Jurkat, Clone E6-1 (cell line): Measurements from ENCODE around the gene SLC16A3.
"Not testable (repeated sequence)": the region's sequence is repeated elsewhere in the genome, so short reads cannot be mapped to it uniquely, and the experiment has no call there.

Source experiments
- DNase-seq: peaks from one replicate; pipeline ENCODE4 v3.0.0-alpha.2; 2011; ENCODE audit warnings: low read depth, low spot score
- H3K4me3 ChIP-seq: 2 replicates; pipeline ENCODE4 v1.5.1; 2011; ENCODE audit warnings: mild to moderate bottlenecking, low read length, control low read depth, moderate library complexity

The SLC16A3 gene

GRCh38 chr17:82201498-82201910 is 27.3 kb upstream of the SLC16A3 start:
- DNase-seq = peak; percentile 78
- peak overlapping the region; percentile 30 for H3K4me3 ChIP-seq

GRCh38 chr17:82202981-82203380 is 25.9 kb upstream of the SLC16A3 start:
- H3K4me3 ChIP-seq = no peak overlapping the region
- DNase-seq = no peak

- DNase-seq = no peak
- no peak overlapping the region for H3K4me3 ChIP-seq
Measured at GRCh38 chr17:82203920-82204319, 24.9 kb upstream of the SLC16A3 start.

- no peak for DNase-seq
- no peak overlapping the region for H3K4me3 ChIP-seq
Measured at GRCh38 chr17:82204831-82205719, 23.8 kb upstream of the SLC16A3 start.

- H3K4me3 ChIP-seq = peak overlapping the region; percentile 30
- DNase-seq = peak; percentile 81
Measured at GRCh38 chr17:82205720-82206508, 22.9 kb upstream of the SLC16A3 start.

GRCh38 chr17:82210655-82211054 is 18.2 kb upstream of the SLC16A3 start:
- not testable (repeated sequence) for H3K4me3 ChIP-seq, DNase-seq

- DNase-seq = no peak
- H3K4me3 ChIP-seq = peak within 1 kb of the TSS; percentile 62
Measured at GRCh38 chr17:82212331-82213250, 16.3 kb upstream of the SLC16A3 start, which contains the start of gene CCDC57. Gene CCDC57, minus strand, starts transcription at chr17:82212842. Its CDS starts 10,898 bp downstream, at chr17:82201944.

- peak overlapping the region; percentile 62 for H3K4me3 ChIP-seq
- DNase-seq = no peak
Measured at GRCh38 chr17:82213251-82214011, 15.4 kb upstream of the SLC16A3 start.

- no peak for DNase-seq
- no peak overlapping the region for H3K4me3 ChIP-seq
Measured at GRCh38 chr17:82214012-82214628, 14.7 kb upstream of the SLC16A3 start.

- DNase-seq = no peak
- H3K4me3 ChIP-seq = no peak overlapping the region
Measured at GRCh38 chr17:82215095-82215971, 13.5 kb upstream of the SLC16A3 start.

- H3K4me3 ChIP-seq = no peak overlapping the region
- no peak for DNase-seq
Measured at GRCh38 chr17:82215972-82216300, 12.9 kb upstream of the SLC16A3 start.

GRCh38 chr17:82216301-82217119 is 12.3 kb upstream of the SLC16A3 start:
- DNase-seq = no peak
- H3K4me3 ChIP-seq = no peak overlapping the region

- H3K4me3 ChIP-seq = no peak overlapping the region
- no peak for DNase-seq
Measured at GRCh38 chr17:82217120-82217529, 11.7 kb upstream of the SLC16A3 start.

- DNase-seq = no peak
- no peak overlapping the region for H3K4me3 ChIP-seq
Measured at GRCh38 chr17:82217530-82218204, 11.2 kb upstream of the SLC16A3 start.

- DNase-seq = no peak
- no peak overlapping the region for H3K4me3 ChIP-seq
Measured at GRCh38 chr17:82218349-82219075, 10.3 kb upstream of the SLC16A3 start.
